K562 (cell line): ENCODE measurements around the gene LCNL1. TPM values are rescaled to one million over a fixed set of nuclear protein-coding genes. Genes with fewer than 3 reads are reported as not detected.

ENCODE experiments used
- ARID3A ChIP-seq: IDR thresholded peaks from 2 replicates; pipeline ENCODE4 v1.6.1; 2012; ENCODE audit warnings: low read depth, low read length, improper control_type of control experiment, borderline replicate concordance
- ETV5 ChIP-seq: sonication (generic); formaldehyde crosslinking; IDR thresholded peaks from 2 replicates; pipeline ENCODE4 v1.4.0; 2020; ENCODE audit warnings: low read depth, mild to moderate bottlenecking, missing genetic modification reagents
- GABPA ChIP-seq: fragments of 200-800 bp; sonication (Bioruptor generic); conservative IDR thresholded peaks from 2 replicates; pipeline ENCODE4 v1.6.1; 2016; ENCODE audit warnings: low read depth, missing genetic modification characterization, missing compliant biosample characterization
- GABPB1 ChIP-seq: sonication (generic); formaldehyde crosslinking; IDR thresholded peaks from 2 replicates; pipeline ENCODE4 v1.8.0; 2022; ENCODE audit warnings: mild to moderate bottlenecking, missing genetic modification reagents
- HNRNPLL ChIP-seq: fragments of 200-400 bp; formaldehyde crosslinking; IDR thresholded peaks from 2 replicates; pipeline ENCODE4 v1.6.1; 2017; ENCODE audit warnings: low read length, low read depth, mild to moderate bottlenecking; ENCODE audit not compliant: poor library complexity, severe bottlenecking
- JUN ChIP-seq, 2 experiments: sonication (generic) in 1 of 2; formaldehyde crosslinking in 1 of 2; IDR thresholded peaks; 2 replicates each; pipeline versions ENCODE4 v1.6.1 to v1.8.0; 2012 to 2022; ENCODE audit warnings: borderline replicate concordance in 2 of 2, mild to moderate bottlenecking in 2 of 2, improper control_type of control experiment in 1 of 2, low read depth in 1 of 2, low read length in 1 of 2, missing genetic modification reagents in 1 of 2
- MTA2 ChIP-seq: fragments of 450-650 bp; IDR thresholded peaks from 2 replicates; pipeline ENCODE4 v1.6.1; 2016; ENCODE audit warnings: low read depth
- NONO ChIP-seq, 2 experiments: fragments of 200-400 bp in 1 of 2; fragments of 450-650 bp in 1 of 2; formaldehyde crosslinking in 1 of 2; IDR thresholded peaks; 2 replicates each; pipeline ENCODE4 v1.6.1; 2017; ENCODE audit warnings: low read depth in 2 of 2, mild to moderate bottlenecking in 2 of 2, moderate library complexity in 2 of 2, low read length in 1 of 2
- RAD21 ChIP-seq, 2 experiments: fragments of 250-450 bp in 1 of 2; fragments of 450-650 bp in 1 of 2; sonication (Bioruptor Pico) in 1 of 2; formaldehyde crosslinking in 1 of 2; IDR thresholded peaks in 1 of 2; conservative IDR thresholded peaks in 1 of 2; 2 replicates each; pipeline versions ENCODE4 v1.4.0 to v1.8.0; 2020 to 2022; ENCODE audit warnings: mild to moderate bottlenecking in 2 of 2, moderate library complexity in 1 of 2
- SOX6 ChIP-seq: fragments of 450-650 bp; IDR thresholded peaks from 2 replicates; pipeline ENCODE4 v1.6.1; 2014; ENCODE audit warnings: mild to moderate bottlenecking
- SP1 ChIP-seq: sonication (generic); formaldehyde crosslinking; IDR thresholded peaks from 2 replicates; pipeline ENCODE4 v1.8.1; 2022; ENCODE audit warnings: mild to moderate bottlenecking, missing genetic modification reagents
- TFAP4 ChIP-seq: sonication (generic); formaldehyde crosslinking; IDR thresholded peaks from 2 replicates; pipeline ENCODE4 v1.8.0; 2022; ENCODE audit warnings: missing genetic modification reagents, mild to moderate bottlenecking, moderate library complexity, borderline replicate concordance
- XRCC4 ChIP-seq: IDR thresholded peaks from one replicate; pipeline ENCODE4 v1.6.1; 2011; ENCODE audit not compliant: insufficient read depth, insufficient read length; ENCODE audit errors: extremely low read depth
- ZNF431 ChIP-seq: sonication (generic); formaldehyde crosslinking; IDR thresholded peaks from 2 replicates; pipeline ENCODE4 v1.8.0; 2022; ENCODE audit warnings: mild to moderate bottlenecking, missing genetic modification reagents
- ZNF766 ChIP-seq: fragments of 200-800 bp; sonication (Bioruptor generic); conservative IDR thresholded peaks from 2 replicates; pipeline ENCODE4 v1.6.1; 2016; ENCODE audit warnings: missing genetic modification characterization, missing compliant biosample characterization
- polyA plus RNA-seq, 8 experiments: library from polyadenylated mRNA; depleted of rRNA in 4 of 8; stranded (reverse) in 5 of 8; unstranded in 3 of 8; fragments of >200 nt; fragmentation: Nextera tagmentation in 2 of 8; fragmentation: Illumina TruSeq in 1 of 8; extraction: Ambion mirVana in 2 of 8; extraction: Trizol in 1 of 8; gene quantifications; 2 replicates each; pipeline versions ENCODE4 v1.2.1 to v1.2.3, GENCODE V29; 2011 to 2014; ENCODE audit warnings: inconsistent platforms in 1 of 8, missing spikeins in 1 of 8
- total RNA-seq, 7 experiments: library from RNA; depleted of rRNA in 6 of 7; stranded (reverse); fragments of >200 nt in 6 of 7; fragmentation: Illumina TruSeq in 2 of 7; extraction: Trizol in 2 of 7; gene quantifications; 2 replicates each; pipeline versions ENCODE4 v1.2.1 to v1.2.3, GENCODE V29; 2011 to 2021; ENCODE audit warnings: low replicate concordance in 1 of 7
- TF ChIP-seq, protein P1 (sequence below): fragments of 150-350 bp; conservative IDR thresholded peaks from 2 replicates; pipeline ENCODE4 v1.6.1; 2014; ENCODE audit warnings: low read length
- TF ChIP-seq, protein P2 (sequence below): fragments of 250-450 bp; sonication (Bioruptor Pico); IDR thresholded peaks from 2 replicates; pipeline ENCODE4 v1.4.0; 2020; ENCODE audit warnings: mild to moderate bottlenecking
- TF ChIP-seq, protein P3 (sequence below): sonication (generic); formaldehyde crosslinking; IDR thresholded peaks from 2 replicates; pipeline ENCODE4 v1.9.0; 2022; ENCODE audit warnings: mild to moderate bottlenecking, missing genetic modification reagents

The LCNL1 gene
- total and polyA plus RNA-seq, 9 of the 15 experiments (the other 6 are each of a cell fraction or from before 2014, with no cell fraction given), result 0.04 to 0.16 (median 0.04) TPM; not detected in 4

- peak; percentile 57; the same call in 1 of the 2 replicates for TF ChIP-seq ZNF766 (CRISPR knock-in tag)
- TF ChIP-seq, protein P1, sequence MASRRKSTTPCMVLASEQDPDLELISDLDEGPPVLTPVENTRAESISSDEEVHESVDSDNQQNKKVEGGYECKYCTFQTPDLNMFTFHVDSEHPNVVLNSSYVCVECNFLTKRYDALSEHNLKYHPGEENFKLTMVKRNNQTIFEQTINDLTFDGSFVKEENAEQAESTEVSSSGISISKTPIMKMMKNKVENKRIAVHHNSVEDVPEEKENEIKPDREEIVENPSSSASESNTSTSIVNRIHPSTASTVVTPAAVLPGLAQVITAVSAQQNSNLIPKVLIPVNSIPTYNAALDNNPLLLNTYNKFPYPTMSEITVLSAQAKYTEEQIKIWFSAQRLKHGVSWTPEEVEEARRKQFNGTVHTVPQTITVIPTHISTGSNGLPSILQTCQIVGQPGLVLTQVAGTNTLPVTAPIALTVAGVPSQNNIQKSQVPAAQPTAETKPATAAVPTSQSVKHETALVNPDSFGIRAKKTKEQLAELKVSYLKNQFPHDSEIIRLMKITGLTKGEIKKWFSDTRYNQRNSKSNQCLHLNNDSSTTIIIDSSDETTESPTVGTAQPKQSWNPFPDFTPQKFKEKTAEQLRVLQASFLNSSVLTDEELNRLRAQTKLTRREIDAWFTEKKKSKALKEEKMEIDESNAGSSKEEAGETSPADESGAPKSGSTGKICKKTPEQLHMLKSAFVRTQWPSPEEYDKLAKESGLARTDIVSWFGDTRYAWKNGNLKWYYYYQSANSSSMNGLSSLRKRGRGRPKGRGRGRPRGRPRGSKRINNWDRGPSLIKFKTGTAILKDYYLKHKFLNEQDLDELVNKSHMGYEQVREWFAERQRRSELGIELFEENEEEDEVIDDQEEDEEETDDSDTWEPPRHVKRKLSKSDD, result no peak
- no peak for TF ChIP-seq JUN (IDR thresholded peaks at IDR 0.05; ENCODE audit: borderline replicate concordance, low read depth, low read length)
- TF ChIP-seq JUN (CRISPR knock-in tag; IDR thresholded peaks at IDR 0.05; ENCODE audit: borderline replicate concordance), result 0 out of 2 replicates have a peak, but pooled peaks have one; percentile 39
- TF ChIP-seq ZNF431, result peak; percentile 62; the same call in 1 of the 2 replicates
- TF ChIP-seq SP1 (CRISPR knock-in tag), result 0 out of 2 replicates have a peak, but pooled peaks have one; percentile 16
- TF ChIP-seq GABPA (tag), result 0 out of 2 replicates have a peak, but pooled peaks have one; percentile 6
- TF ChIP-seq MTA2, result no peak
- TF ChIP-seq XRCC4, result no peak
- TF ChIP-seq ETV5, result no peak
- TF ChIP-seq, protein P2, sequence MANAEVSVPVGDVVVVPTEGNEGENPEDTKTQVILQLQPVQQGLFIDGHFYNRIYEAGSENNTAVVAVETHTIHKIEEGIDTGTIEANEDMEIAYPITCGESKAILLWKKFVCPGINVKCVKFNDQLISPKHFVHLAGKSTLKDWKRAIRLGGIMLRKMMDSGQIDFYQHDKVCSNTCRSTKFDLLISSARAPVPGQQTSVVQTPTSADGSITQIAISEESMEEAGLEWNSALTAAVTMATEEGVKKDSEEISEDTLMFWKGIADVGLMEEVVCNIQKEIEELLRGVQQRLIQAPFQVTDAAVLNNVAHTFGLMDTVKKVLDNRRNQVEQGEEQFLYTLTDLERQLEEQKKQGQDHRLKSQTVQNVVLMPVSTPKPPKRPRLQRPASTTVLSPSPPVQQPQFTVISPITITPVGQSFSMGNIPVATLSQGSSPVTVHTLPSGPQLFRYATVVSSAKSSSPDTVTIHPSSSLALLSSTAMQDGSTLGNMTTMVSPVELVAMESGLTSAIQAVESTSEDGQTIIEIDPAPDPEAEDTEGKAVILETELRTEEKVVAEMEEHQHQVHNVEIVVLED (CRISPR knock-in tag), result no peak
- TF ChIP-seq RAD21 (CRISPR knock-in tag; conservative IDR thresholded peaks at IDR 0.05 in 1 of 2, IDR thresholded peaks at IDR 0.05 in 1 of 2), result peak in 1 of 2 experiments; percentile 39; a peak in 2 of 4 replicates
- TF ChIP-seq, protein P3, sequence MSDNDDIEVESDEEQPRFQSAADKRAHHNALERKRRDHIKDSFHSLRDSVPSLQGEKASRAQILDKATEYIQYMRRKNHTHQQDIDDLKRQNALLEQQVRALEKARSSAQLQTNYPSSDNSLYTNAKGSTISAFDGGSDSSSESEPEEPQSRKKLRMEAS (CRISPR knock-in tag), result peak; percentile 77
- TF ChIP-seq GABPB1, result no peak
- peak; percentile 14; the same call in 1 of the 2 replicates for TF ChIP-seq TFAP4 (CRISPR knock-in tag)
- TF ChIP-seq NONO (IDR thresholded peaks at IDR 0.05; ENCODE audit: low read depth in 2 of 2, low read length in 1 of 2), result no peak; a peak in 1 of 4 replicates
- peak; percentile 34 for TF ChIP-seq HNRNPLL
- TF ChIP-seq ARID3A, result no peak
- TF ChIP-seq SOX6, result no peak
These were observed 45.7 kb downstream of the LCNL1 start (continued) for GRCh38 chr9:137028263-137029057.
